GM10266 (cell line): Measurements from ENCODE around the gene PCYT2.

Experiments
- DNase-seq: peaks from one replicate; pipeline ENCODE4 v3.0.0; 2012; ENCODE audit errors: extremely low spot score
- TF ChIP-seq, protein P1 (sequence below): IDR thresholded peaks from 2 replicates; pipeline ENCODE4 v1.5.1; 2012; ENCODE audit warnings: mild to moderate bottlenecking, low read depth; ENCODE audit not compliant: control insufficient read depth, insufficient read depth; ENCODE audit errors: missing control alignments

Gene PCYT2

DNA sequence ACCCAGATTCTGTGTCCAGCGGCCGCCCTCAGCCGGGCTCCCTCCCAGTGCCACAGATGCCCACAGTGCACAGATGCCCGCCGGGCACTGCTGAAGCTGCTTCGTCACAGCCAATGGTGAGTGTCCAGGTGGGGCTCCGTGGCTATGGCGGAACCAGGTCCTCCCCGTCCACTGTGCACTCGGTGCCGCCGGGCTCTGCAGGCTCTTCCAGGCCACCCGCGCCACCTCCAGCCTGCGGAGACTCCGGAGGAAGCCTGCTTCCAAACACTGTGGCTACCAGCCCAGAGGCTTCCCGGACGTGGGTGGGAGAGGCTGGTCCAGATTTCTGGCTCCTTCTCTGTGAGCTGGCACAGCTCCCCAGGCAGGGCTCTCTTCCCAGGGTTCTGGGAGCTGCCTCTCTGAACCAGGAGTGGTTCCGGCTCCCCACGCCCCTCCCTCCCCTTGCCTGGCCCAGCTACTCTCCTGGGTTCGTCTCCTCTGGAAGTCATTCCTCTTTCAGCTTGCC lies 28.7 kb upstream of the PCYT2 start:
- TF ChIP-seq, protein P1, sequence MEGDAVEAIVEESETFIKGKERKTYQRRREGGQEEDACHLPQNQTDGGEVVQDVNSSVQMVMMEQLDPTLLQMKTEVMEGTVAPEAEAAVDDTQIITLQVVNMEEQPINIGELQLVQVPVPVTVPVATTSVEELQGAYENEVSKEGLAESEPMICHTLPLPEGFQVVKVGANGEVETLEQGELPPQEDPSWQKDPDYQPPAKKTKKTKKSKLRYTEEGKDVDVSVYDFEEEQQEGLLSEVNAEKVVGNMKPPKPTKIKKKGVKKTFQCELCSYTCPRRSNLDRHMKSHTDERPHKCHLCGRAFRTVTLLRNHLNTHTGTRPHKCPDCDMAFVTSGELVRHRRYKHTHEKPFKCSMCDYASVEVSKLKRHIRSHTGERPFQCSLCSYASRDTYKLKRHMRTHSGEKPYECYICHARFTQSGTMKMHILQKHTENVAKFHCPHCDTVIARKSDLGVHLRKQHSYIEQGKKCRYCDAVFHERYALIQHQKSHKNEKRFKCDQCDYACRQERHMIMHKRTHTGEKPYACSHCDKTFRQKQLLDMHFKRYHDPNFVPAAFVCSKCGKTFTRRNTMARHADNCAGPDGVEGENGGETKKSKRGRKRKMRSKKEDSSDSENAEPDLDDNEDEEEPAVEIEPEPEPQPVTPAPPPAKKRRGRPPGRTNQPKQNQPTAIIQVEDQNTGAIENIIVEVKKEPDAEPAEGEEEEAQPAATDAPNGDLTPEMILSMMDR = no peak
- DNase-seq = no peak

DNA sequence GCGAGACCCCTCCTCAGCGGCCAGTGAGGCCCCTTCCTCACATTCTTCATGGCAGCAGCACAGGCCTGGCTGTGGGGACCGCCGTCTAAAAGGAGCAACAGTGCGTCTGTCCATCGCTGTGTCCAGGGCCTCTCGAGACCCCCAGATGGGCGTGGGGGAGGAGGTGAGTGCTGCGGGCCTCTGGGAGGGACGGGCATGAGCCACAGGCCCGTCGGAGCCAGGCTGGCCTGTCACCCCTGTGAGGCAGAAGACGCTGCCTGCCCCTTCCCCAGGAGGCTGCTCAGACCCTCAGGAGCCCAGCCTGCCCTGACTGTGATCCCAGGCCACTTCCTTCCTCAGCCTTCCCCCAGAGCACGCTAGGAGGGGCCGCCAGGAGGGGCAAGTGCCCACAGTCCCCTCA lies 28.0 kb upstream of the PCYT2 start:
- TF ChIP-seq, protein P1 = no peak

DNA sequence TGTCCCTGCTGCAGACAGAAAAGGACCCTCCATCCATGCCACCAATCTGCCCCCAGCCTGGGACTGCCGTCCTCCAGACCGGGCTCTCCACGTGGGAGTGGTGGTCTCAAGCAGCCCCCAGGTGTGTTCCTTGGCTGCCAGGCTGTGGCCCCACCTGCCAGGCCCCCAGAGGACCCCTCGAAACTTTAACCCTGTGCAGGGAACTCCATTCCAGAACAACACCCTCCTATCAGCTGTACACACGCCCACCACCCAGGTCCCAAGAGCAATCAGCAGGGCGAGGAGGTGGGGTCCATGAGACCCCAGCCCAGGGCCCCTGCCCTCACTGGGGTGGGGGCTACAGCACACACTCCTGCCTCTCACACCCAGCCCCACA lies 24.5 kb upstream of the PCYT2 start:
- TF ChIP-seq, protein P1 = no peak
- no peak for DNase-seq

More for the DNA sequence above, 28.0 kb upstream of the PCYT2 start:
- no peak for DNase-seq

DNA sequence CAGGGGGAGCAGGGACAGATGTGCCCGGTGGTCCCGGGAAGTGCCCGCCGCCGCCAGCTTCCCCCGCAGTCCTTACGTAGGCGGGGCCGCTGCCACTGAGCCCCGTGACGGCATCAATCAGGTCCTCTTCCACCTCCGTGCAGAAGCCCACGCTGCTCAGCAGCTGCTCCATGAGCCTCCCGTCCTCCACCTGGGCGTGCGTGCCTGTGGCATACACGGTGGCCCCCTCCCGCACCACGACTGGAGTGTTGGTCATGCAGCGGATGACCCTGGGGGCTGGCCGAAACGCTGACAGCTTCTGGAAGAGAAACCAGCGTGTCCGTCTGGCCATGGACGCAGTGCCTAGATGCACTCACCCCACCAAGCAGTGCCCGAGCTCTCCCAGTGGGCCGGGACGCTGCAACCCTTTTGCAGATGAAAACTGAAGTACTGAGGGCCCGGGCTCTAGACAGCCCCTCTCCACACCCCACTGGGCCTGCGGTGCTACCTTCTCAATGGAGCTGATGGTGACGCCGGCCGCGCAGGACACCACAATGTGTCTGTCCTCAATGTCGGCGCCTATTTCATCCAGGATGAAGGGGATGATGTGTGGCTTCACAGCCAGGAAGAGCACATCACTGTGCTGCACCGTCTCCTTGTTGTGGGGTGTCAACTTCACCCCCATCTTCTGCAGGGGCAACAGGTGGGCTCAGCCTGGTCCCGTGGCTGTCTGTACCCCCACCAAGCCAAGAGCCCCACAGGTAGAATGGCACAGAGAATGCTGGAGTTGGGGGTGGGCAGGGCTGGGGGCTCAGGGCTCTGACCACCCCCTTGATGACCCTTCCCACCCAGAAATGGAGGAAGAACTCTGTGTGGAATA lies 23.9 kb upstream of the PCYT2 start:
- DNase-seq = no peak
- TF ChIP-seq, protein P1 = no peak

DNA sequence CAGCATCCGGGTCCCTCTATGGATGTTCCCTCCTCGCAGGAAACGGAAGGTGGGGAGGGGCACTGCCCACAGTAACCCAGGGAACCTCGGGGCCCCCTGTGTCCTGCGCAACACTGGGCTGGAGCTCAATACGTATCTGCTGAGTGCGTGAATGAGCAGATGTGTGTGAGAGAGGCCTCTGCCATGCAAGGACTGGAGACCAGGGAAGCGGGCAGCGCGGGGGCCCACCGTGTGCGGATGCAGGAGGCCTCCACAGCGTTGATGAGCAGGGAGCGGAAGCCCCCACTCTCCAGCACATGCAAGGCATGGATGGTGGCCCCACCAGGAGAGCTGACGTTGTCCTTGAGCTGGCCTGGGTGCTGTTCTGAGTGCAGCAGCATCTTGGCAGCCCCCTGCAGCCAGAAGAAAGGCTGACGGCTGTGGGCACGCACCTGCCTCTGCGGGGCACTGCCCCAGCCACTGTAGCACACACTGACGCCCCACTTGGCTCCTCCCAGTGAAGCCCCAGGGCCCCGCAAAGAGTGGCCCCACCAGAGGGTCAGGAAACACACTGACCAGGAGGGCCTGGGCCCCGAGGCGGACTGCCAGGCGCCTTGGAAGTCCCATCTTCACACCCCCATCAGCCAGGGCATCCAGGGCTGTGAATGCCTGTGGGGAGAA lies 23.0 kb upstream of the PCYT2 start:
- DNase-seq = no peak
- TF ChIP-seq, protein P1 = no peak

DNA sequence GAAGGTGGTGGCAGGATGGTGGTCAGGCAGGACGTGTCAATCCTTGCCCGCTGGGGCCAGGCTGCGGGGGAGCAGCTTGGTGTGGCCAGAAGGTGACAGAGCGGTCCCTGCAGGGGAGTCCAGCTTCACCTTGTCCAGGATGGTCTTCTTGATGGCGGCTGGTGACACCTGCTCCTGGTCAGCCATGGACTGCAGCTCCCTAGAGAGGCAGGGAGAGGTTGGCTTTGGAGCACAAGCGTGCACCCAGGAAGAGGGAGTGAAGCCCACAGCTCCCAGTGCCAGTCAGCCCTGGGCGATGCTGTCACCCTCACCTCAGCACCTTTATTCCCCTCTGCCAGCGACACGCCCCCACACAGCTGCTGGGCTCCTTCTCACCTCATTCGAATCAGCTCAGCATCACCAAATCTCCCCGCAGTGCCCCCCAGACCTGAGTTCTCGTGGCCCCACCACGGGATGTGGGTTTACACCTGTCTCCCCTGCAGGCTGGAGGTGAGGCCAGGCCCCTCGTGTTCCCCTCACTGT lies 22.0 kb upstream of the PCYT2 start:
- TF ChIP-seq, protein P1 = no peak
- DNase-seq = no peak

DNA sequence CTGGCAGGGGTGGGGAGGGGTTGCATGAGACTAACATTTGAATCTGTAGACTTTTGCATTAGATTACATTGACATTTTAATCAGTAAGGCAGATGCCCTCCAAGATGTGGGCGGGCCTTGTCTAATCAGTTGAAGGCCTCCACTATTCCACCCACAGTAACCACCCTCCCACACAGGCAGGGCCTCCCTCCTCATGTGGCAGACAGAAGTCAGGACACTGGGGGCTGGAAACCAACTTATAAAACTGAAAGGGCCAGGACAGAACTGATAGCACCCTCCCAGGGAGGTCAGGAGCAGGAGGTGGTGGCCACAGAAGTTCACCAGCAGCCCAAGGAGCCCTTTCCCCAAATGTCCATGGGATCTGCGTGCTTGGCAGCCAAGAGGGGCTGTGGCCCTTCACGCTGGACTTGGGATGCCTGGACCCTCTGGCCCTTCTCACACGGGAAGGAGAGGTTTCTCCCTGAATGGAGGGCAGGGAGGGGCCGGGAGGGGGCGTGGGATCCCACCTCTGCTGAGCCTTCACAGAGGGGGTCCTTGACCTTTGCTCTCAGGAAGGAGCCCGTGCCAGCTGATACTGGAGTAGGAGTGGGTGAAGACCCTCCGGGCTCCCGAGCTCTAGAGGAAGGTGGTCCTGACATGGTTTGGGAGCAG lies 21.3 kb upstream of the PCYT2 start:
- no peak for DNase-seq
- TF ChIP-seq, protein P1 = no peak
